Choroid plexus epithelial cell (primary cell): ENCODE measurements around the gene SNCG.

Source experiments
- DNase-seq: peaks from one replicate; pipeline ENCODE4 v3.0.0-alpha.2; 2010; ENCODE audit warnings: low read depth
- H3K4me3 ChIP-seq: 2 replicates; pipeline ENCODE4 v1.5.1; 2011; ENCODE audit warnings: low read depth, mild to moderate bottlenecking, control low read depth, low read length, moderate library complexity
- CTCF ChIP-seq: conservative IDR thresholded peaks from 2 replicates; pipeline ENCODE4 v1.5.1; 2011; ENCODE audit warnings: low read depth, mild to moderate bottlenecking, control low read depth, inconsistent platforms, low read length, moderate library complexity

The SNCG gene

GRCh38 chr10:86962981-86963310 is 4.5 kb downstream of the SNCG start:
- no peak for DNase-seq
- TF ChIP-seq CTCF, result no peak
- no peak overlapping the region for H3K4me3 ChIP-seq

GRCh38 chr10:86963341-86963919 is 5.0 kb downstream of the SNCG start:
- H3K4me3 ChIP-seq, result no peak overlapping the region
- DNase-seq, result no peak
- no peak for TF ChIP-seq CTCF

- TF ChIP-seq CTCF, result no peak
- H3K4me3 ChIP-seq, result no peak overlapping the region
- DNase-seq, result no peak
Observed at GRCh38 chr10:86964061-86964846, 5.9 kb downstream of the SNCG start.

GRCh38 chr10:86964847-86965190 is 6.4 kb downstream of the SNCG start:
- DNase-seq, result no peak
- H3K4me3 ChIP-seq, result no peak overlapping the region
- TF ChIP-seq CTCF, result no peak

- no peak for DNase-seq
- no peak for TF ChIP-seq CTCF
- no peak overlapping the region for H3K4me3 ChIP-seq
Observed at GRCh38 chr10:86965986-86966654, 7.7 kb downstream of the SNCG start.

- DNase-seq, result no peak
- TF ChIP-seq CTCF, result no peak
- H3K4me3 ChIP-seq, result no peak overlapping the region
Observed at GRCh38 chr10:86967481-86967941, 9.1 kb downstream of the SNCG start.
